Upper lobe of left lung (tissue), 4 donors: Measurements from ENCODE around the gene SRCIN1.
"Not testable (repeated sequence)": the region's sequence is repeated elsewhere in the genome, so short reads cannot be mapped to it uniquely, and the experiment has no call there.

Experiments
- CTCF ChIP-seq, 6 experiments: fragments of 450-650 bp in 4 of 6; fragments of 200-600 bp in 2 of 6; sonication (generic) in 2 of 6; IDR thresholded peaks; one replicate each; pipeline ENCODE4 v1.5.1; 2016 to 2019; ENCODE audit warnings: antibody characterized with exemption in 6 of 6
- EP300 ChIP-seq, 4 donors: sonication (generic); formaldehyde crosslinking; IDR thresholded peaks; one replicate each; pipeline ENCODE4 v1.5.1; 2017; ENCODE audit warnings: antibody characterized with exemption in 4 of 4, control low read depth in 2 of 4
- POLR2A ChIP-seq, 4 donors: fragments of 450-650 bp; IDR thresholded peaks; one replicate each; pipeline ENCODE4 v1.5.1; 2016 to 2017; ENCODE audit warnings: antibody characterized with exemption in 4 of 4, mild to moderate bottlenecking in 2 of 4
- POLR2AphosphoS5 ChIP-seq, 2 donors: sonication (generic); formaldehyde crosslinking; IDR thresholded peaks; one replicate each; pipeline ENCODE4 v1.5.1; 2017; ENCODE audit warnings: antibody characterized with exemption in 2 of 2

- TF ChIP-seq CTCF, POLR2AphosphoS5, EP300, POLR2A (IDR thresholded peaks at IDR 0.05): not testable (repeated sequence)
Observed at GRCh38 chr17:38531761-38532160, 74.0 kb downstream of the SRCIN1 start.
